Skeletal muscle tissue (tissue), 4 donors: Measurements from ENCODE around the gene ST7L. TPM values are rescaled to one million over a fixed set of nuclear protein-coding genes. Genes with fewer than 3 reads are reported as not detected.
A peak's percentile ranks its signal among the peaks of the same experiment; 100 is the strongest.
"Not testable (repeated sequence)": the region's sequence is repeated elsewhere in the genome, so short reads cannot be mapped to it uniquely, and the experiment has no call there.

ENCODE experiments used
- H3K27ac ChIP-seq: one replicate; pipeline ENCODE4 v1.7.0; 2013; ENCODE audit warnings: mild to moderate bottlenecking, low read depth, low read length, inconsistent platforms
- H3K27me3 ChIP-seq, 3 donors: one replicate each; pipeline ENCODE4 v1.7.0; 2013; ENCODE audit warnings: low read length in 3 of 3; ENCODE audit not compliant: control insufficient read depth in 3 of 3, insufficient read depth in 3 of 3
- H3K36me3 ChIP-seq, 3 donors: one replicate each; pipeline ENCODE4 v1.7.0; 2013; ENCODE audit warnings: low read length in 3 of 3; ENCODE audit not compliant: control insufficient read depth in 3 of 3, insufficient read depth in 3 of 3
- H3K4me1 ChIP-seq, 3 donors: one replicate each; pipeline ENCODE4 v1.7.0; 2013; ENCODE audit warnings: low read length in 3 of 3, mild to moderate bottlenecking in 3 of 3; ENCODE audit not compliant: control insufficient read depth in 3 of 3, insufficient read depth in 3 of 3
- H3K4me3 ChIP-seq, 3 donors: one replicate each; pipeline ENCODE4 v1.7.0; 2013; ENCODE audit warnings: low read length in 3 of 3
- H3K9ac ChIP-seq, 3 donors: one replicate each; pipeline ENCODE4 v1.7.0; 2013; ENCODE audit warnings: low read length in 3 of 3, mild to moderate bottlenecking in 3 of 3, moderate library complexity in 2 of 3, low read depth in 1 of 3
- H3K9me3 ChIP-seq, 3 donors: one replicate each; pipeline ENCODE4 v1.7.0; 2013; ENCODE audit warnings: low read length in 3 of 3; ENCODE audit not compliant: control insufficient read depth in 3 of 3
- total RNA-seq: library from RNA; depleted of rRNA; stranded (reverse); fragments of >200 nt; gene quantifications from one replicate; pipeline ENCODE4 v1.2.3, GENCODE V29; 2014
- donor health status: Osteomylitis.

ST7L gene
- total RNA-seq, 1 donor from 2014 or later = 21.9 TPM

GRCh38 chr1:112636597-112637253 is 17.8 kb upstream of the ST7L start:
- Histone ChIP-seq H3K4me3 (no peak overlapping the region), H3K36me3 (no peaks in the 10 kb centered on the region), H3K27me3 (no peaks in the 10 kb centered on the region), H3K9ac (no peak overlapping the region), H3K27ac (no peak overlapping the region), H3K4me1 (peaks cover 0 to 12% (median 11%) of the 10 kb centered on the region in 3 donors), H3K9me3 (no peaks in the 10 kb centered on the region)

GRCh38 chr1:112636056-112636455 is 17.1 kb upstream of the ST7L start:
- Histone ChIP-seq H3K27ac (no peak overlapping the region), H3K9ac (no peak overlapping the region)

GRCh38 chr1:112634367-112634766 is 15.4 kb upstream of the ST7L start:
- H3K9ac ChIP-seq = no peak overlapping the region
- no peaks in the 10 kb centered on the region for H3K27me3 ChIP-seq
- H3K27ac ChIP-seq = no peak overlapping the region
- H3K4me3 ChIP-seq = no peak overlapping the region
- no peaks in the 10 kb centered on the region for H3K9me3 ChIP-seq
- H3K4me1 ChIP-seq = peaks cover 0 to 14% (median 11%) of the 10 kb centered on the region in 3 donors
- no peaks in the 10 kb centered on the region for H3K36me3 ChIP-seq

More at GRCh38 chr1:112636056-112636455, 17.1 kb upstream of the ST7L start:
- Histone ChIP-seq H3K27me3 (no peaks in the 10 kb centered on the region), H3K36me3 (no peaks in the 10 kb centered on the region), H3K4me1 (peaks cover 0 to 12% (median 11%) of the 10 kb centered on the region in 3 donors), H3K4me3 (no peak overlapping the region), H3K9me3 (no peaks in the 10 kb centered on the region)

GRCh38 chr1:112633628-112634027 is 14.7 kb upstream of the ST7L start:
- H3K4me1 ChIP-seq = peaks cover under 1 to 14% (median 13%) of the 10 kb centered on the region in 3 donors
- no peak overlapping the region for H3K27ac ChIP-seq
- H3K9me3 ChIP-seq = no peaks in the 10 kb centered on the region
- H3K9ac ChIP-seq = no peak overlapping the region
- H3K4me3 ChIP-seq = no peak overlapping the region
- no peaks in the 10 kb centered on the region for H3K27me3 ChIP-seq
- no peaks in the 10 kb centered on the region for H3K36me3 ChIP-seq

- H3K27ac ChIP-seq = no peak overlapping the region
- peaks cover 12 to 23% (median 21%) of the 10 kb centered on the region in 3 donors for H3K4me1 ChIP-seq
- H3K9ac ChIP-seq = no peak overlapping the region
- H3K36me3 ChIP-seq = peaks cover 2 to 4% (median 4%) of the 10 kb centered on the region in 3 donors
- no peaks in the 10 kb centered on the region for H3K27me3 ChIP-seq
- no peaks in the 10 kb centered on the region for H3K9me3 ChIP-seq
- no peak overlapping the region for H3K4me3 ChIP-seq
Measured at GRCh38 chr1:112629256-112629655, 10.3 kb upstream of the ST7L start.

- Histone ChIP-seq H3K4me1 (peaks cover 12 to 23% (median 21%) of the 10 kb centered on the region in 3 donors), H3K9me3 (no peaks in the 10 kb centered on the region), H3K9ac (no peak overlapping the region), H3K27ac (no peak overlapping the region), H3K36me3 (peaks cover 2 to 4% (median 4%) of the 10 kb centered on the region in 3 donors), H3K27me3 (no peaks in the 10 kb centered on the region), H3K4me3 (no peak overlapping the region)
Measured at GRCh38 chr1:112628516-112628915, 9.6 kb upstream of the ST7L start.

- no peak overlapping the region for H3K9ac ChIP-seq
- no peaks in the 10 kb centered on the region for H3K27me3 ChIP-seq
- H3K4me3 ChIP-seq = no peak overlapping the region
- peaks cover 10 to 28% (median 27%) of the 10 kb centered on the region in 3 donors for H3K4me1 ChIP-seq
- no peaks in the 10 kb centered on the region for H3K9me3 ChIP-seq
- H3K27ac ChIP-seq = peak overlapping the region; percentile 42
- H3K36me3 ChIP-seq = peaks cover 2 to 4% (median 4%) of the 10 kb centered on the region in 3 donors
Measured at GRCh38 chr1:112626887-112627286, 7.9 kb upstream of the ST7L start.

GRCh38 chr1:112626193-112626592 is 7.3 kb upstream of the ST7L start:
- H3K27me3 ChIP-seq = no peaks in the 10 kb centered on the region
- no peaks in the 10 kb centered on the region for H3K9me3 ChIP-seq
- no peak overlapping the region for H3K27ac ChIP-seq
- peaks cover 2 to 4% (median 4%) of the 10 kb centered on the region in 3 donors for H3K36me3 ChIP-seq
- no peak overlapping the region for H3K4me3 ChIP-seq
- H3K4me1 ChIP-seq = peaks cover 10 to 31% (median 29%) of the 10 kb centered on the region in 3 donors
- H3K9ac ChIP-seq = no peak overlapping the region

- H3K4me1 ChIP-seq = peaks cover 14 to 36% (median 31%) of the 10 kb centered on the region in 3 donors
Measured at GRCh38 chr1:112625696-112626095, 6.8 kb upstream of the ST7L start.

GRCh38 chr1:112624493-112624892 is 5.6 kb upstream of the ST7L start:
- H3K9me3 ChIP-seq, H3K27me3 ChIP-seq, H3K4me3 ChIP-seq, H3K27ac ChIP-seq, H3K9ac ChIP-seq, H3K36me3 ChIP-seq: not testable (repeated sequence)
- H3K4me1 ChIP-seq = peaks cover 17 to 38% (median 32%) of the 10 kb centered on the region in 3 donors

More at GRCh38 chr1:112625696-112626095, 6.8 kb upstream of the ST7L start:
- H3K27ac ChIP-seq = no peak overlapping the region
- peak overlapping the region in 1 of 3 donors; percentile 7 for H3K4me3 ChIP-seq
- H3K9me3 ChIP-seq = no peaks in the 10 kb centered on the region
- peaks cover 2 to 4% (median 4%) of the 10 kb centered on the region in 3 donors for H3K36me3 ChIP-seq
- H3K27me3 ChIP-seq = no peaks in the 10 kb centered on the region
- H3K9ac ChIP-seq = no peak overlapping the region
